C1 segment of cervical spinal cord (tissue), 14 donors: ENCODE data around the gene PAQR7.
"Not testable (repeated sequence)": the region's sequence is repeated elsewhere in the genome, so short reads cannot be mapped to it uniquely, and the experiment has no call there.

Source experiments
- DNase-seq, 14 donors: peaks; one replicate each; lab custom pipeline; 2025; lab: John Stamatoyannopoulos, UW

Gene PAQR7

DNA sequence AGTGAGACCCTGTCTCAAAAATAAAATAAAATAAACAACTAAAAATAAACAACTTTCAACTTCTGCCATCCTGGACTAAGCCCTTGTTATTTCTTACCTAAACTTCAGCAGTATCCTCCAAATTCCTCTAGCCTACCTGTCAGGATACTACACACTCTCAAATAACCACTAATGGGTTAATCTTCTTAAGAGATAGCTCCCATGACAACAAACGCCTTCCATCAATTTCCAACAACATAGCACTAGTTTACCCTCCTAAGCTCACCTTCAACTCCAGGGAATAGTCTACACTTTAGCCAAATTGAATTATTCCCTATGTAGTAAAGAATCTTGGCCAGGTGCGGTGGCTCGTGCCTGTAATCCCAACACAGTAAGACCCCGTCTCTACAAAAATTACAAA lies 27.6 kb downstream of the PAQR7 start:
- no peak for DNase-seq

DNA sequence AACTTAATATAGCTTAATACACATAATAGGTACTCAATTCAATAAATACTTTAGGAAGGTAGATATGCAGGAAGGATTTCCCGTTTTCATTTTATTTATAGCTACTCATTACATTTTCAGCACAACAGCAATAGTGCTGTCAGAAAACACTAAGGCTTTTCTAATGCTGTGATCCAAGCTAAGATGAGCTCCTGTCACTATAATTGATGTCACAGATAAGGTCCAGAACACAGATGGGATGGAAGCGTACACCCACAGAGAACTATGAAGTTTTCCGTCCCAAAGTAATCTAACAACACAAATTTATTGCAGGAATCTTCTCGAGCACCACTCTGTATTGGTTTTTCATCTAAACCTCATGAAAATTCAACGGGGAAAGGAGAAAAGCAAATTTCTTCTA lies 29.8 kb downstream of the PAQR7 start:
- DNase-seq: no peak

DNA sequence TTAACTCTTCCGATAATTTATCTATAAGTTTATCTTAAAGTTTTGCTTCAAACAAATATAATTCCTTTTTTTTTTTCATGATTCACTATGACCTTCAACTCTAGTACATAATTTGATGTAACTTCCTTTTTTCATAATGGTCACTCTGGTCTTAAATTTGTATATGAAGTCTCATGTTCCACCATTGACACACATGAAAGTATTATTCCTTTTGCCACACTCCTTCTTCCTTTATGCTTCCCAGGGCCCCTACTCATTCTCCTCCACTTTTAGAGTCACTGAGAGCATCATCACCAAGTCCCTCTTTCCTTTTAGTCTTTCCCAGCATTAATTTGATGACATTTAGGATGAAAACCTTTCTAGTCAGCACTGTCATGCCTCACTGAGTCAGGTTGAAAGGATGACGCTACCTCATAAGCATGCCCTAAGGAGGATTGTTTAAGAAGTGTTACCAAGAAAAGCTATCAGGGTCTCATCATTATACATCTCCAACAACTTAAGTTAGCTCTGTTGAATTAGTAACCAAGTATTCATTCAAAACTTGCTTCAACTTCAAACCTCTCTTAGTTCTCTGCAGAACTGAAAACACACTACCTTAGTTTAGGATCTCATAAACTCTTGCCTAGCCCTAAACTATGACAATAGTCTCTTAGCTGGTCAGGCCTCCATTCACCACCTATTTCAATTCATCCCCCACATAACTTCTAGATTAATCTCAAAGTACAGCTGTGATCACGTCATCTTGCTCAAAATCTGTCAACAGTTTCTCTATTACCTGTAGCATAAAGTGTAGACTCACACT lies 30.8 kb downstream of the PAQR7 start:
- DNase-seq: no peak

DNA sequence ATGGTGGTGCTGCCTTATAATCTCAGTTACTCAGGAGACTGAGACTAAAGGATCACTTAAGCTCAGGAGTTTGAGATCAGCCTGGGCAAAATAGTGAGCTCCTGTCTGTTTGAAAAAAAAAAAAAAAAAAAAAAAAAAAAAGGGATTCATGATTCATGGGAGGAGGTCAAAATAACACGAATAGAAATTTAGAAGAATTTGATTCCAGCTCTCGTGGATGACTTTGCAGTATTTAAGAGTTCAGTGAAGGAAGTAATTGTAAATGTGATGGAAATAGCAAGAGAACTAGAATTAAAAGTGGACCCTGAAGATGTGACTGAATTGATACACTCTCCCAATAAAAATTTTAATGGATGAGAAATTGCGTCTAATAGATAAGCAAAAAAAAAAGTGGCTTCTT lies 32.0 kb downstream of the PAQR7 start:
- DNase-seq: no peak

DNA sequence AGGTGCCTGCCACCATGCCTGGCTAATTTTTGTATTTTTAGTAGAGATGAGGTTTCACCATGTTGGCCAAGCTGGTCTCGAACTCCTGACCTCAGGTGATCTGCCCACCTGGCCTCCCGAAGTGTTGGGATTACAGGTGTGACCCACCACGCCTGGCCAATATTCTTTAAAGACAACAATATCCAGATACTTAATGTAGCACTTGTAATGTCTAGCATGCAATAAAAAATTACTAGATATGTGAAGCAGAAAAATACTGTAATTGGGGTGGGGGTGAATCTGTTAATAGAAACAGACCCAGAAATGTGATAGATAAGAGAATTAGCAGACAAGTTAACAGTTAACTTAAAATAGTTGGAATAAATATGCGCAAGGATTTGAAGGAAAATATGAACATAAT lies 35.7 kb downstream of the PAQR7 start:
- not testable (repeated sequence) for DNase-seq

DNA sequence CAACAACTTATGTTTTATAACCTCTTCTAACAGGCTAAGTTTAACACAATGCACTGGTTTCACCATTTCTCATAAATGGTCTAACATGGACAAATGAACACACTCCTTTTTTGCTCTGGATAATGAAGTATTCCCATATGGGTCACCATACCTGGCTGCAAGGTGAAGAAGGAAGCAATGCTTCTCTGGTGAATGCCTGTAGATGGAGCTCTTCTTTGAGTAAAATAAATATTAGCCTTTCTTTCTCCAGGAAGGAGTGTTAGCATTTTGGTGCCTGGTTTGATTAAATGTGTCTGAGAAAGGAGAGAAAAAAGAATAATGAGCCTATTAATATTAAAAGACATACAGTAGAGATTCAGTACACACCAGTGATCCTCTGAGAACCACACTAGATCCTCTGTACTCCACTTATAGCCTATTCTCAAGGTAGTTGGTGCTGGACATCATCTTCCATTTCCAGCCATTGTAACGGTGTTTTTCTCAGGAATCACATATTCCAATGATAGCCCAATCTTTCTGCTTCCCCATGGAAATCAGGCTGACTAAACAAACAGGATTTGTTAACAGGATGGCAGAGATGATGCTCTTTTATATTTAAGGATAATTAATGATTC lies 38.1 kb downstream of the PAQR7 start:
- DNase-seq: no peak

DNA sequence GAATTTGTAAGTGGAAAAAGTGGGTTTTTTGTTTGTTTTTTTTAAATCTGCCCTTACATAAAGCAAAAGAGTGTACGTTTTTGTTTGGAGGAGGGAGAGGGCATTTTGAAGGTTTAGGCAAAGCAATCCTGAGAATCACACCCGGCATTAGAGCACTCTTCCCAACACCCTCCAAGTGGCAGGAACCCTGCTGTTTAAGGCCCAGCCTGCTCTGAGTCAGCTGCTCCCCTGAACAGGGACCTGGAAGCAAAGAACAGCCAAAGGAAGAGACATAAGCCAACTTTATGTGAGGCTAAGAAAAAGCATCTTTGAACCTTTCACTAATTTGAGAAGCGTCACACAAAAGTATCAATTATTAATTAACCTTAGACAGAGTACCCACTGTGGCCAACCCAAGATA lies 38.8 kb downstream of the PAQR7 start:
- DNase-seq: no peak

DNA sequence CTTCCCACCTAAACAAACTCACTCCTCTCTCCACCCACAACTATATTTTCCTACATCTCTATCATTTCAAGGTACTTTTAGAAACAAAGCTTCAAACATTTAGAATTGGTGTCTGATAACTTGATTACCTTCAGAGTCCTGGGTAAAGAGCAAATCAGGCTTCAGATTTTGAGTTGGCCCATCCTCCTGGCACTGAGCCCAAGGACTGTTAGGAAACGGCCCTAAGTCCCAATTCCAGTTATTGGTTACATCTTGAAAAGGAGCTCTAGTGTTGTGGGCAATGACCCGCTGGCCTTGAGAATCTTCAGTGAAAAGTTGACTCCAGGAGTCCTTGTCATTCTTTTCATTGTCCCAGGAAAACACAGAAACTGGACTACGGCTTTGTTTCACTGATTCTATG lies 40.6 kb downstream of the PAQR7 start:
- DNase-seq: no peak

DNA sequence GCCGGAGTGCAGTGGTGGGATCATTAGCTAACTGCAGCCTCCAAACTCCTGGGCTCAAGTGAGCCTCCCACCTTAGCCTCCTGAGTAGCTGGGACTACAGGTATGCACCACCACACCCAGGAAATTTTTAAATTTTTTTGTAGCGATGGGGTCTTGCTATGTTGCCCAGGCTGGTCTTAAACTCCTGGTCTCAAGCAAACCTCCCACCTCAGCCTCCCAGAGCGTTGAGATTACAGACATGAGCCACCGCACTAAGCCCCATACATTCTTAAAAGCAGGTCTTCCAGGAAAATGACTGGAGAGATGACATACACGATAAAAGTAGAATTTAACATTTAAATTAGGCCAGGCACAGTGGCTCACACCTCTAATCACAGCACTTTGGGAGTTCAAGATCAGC lies 42.4 kb downstream of the PAQR7 start:
- DNase-seq: no peak

DNA sequence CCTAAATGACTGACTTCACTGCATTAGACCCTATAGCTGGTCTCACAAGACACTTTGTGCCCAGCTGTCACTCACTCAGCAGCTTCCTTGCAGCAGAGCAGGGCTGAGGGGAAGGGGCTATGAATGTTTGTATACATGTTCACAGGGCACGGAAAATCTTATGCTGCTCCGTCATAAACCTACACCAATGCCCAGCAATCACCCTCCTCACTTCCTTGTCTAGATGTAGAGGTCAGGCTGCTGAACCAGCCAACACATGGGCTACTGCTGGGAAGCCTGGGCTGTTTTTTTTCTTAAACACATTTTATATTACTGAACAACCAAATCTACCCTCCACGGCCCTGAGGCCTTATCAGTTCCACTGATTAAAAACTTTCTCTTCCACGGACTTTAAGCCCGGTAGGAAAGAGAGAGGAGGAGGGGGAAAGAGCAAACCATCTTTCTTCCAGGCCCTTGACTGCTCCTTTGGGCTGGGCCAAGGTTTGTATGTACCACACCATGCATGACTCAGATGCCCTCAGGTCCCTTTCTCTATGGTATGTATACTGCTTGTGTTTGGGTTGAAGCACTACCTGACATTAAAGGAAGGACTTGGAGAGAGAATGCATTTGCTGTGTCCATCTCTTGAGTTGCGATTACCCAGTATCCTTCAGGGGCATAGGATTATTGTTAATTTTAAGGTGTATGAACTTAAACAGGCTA lies 43.0 kb downstream of the PAQR7 start:
- no peak for DNase-seq

DNA sequence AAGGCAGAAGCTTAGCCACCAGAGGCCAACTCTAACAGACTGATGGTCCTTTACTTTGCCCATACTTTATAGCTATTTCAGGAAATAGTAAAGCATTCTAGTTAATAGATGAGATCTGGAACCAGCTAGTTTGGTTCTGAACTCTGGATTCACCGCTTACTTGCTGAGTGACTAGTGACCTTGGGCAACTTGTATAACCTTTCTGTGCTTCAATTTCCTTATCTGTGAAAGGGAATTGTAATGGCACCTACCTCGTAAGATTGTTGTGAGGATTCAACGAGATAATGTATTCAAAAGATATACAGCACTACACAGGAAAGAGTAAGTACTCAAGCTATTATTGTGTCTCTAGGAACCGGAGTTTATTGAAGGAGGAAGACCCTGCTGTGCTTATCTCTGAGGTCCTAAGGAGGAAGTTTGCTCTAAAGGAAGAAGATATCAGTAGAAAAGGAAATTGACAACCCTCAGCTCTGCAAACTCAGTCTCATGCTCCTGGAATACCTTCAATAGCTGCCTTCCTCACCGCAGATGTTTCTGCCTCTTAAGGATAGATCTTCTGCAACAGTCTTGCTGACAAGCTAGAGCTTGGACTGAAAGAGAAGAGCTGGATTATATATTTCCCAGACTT lies 43.8 kb downstream of the PAQR7 start:
- no peak for DNase-seq

DNA sequence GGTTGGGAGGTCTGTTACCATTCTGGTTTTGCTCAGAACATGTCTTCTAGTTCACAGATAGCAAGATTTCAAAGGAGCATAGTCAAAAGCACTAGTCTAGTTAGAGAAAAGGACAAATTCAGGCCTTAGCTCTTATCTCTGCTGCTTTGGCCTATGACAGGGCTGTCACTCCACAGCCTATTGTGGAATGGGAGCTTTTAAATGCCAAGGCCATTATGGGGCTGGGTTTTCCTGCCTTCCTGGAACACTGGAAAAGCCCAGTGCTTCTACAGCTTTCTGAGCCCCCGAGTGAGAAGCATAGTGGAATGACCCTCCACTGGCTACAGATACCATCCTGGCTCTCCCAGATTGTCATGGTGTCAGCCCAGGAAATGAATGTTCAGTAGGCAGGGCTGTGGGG lies 46.5 kb downstream of the PAQR7 start:
- no peak for DNase-seq

DNA sequence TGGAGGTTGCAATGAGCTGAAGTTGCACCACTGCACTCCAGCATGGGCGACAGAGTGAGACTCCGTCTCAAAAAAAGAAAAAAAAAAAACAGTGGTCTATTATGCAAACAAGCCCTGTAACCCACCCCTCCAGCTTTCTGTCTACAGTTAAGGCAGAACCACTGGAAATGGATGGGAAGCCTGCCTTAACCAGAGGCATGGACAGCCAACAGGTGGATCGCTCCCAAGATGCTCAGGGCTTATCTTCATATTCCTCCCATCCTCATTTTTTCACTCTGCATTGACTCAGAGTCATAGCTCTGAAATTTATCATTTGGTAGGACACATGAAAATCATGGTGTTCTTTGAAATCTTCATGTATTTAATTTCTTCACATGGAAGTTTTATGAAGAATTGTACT lies 47.0 kb downstream of the PAQR7 start:
- DNase-seq: no peak

DNA sequence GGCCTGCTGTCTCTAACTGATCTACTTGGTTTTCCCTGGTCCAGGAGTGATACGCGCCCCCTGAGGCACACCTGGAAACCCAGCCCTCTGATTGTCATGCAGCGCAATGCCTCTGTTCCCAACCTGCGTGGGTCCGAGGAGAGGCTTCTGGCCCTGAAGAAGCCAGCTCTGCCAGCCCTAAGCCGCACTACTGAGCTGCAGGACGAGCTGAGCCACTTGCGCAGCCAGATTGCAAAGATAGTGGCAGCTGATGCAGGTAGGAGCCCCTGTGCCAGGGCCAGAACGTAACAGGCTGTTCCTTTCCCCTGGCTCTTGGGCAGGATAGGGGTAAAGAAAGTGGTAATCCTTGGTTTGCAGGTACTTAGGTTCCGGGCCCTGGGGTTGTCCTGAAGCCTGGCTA lies 48.9 kb downstream of the PAQR7 start:
- DNase-seq: no peak

DNA sequence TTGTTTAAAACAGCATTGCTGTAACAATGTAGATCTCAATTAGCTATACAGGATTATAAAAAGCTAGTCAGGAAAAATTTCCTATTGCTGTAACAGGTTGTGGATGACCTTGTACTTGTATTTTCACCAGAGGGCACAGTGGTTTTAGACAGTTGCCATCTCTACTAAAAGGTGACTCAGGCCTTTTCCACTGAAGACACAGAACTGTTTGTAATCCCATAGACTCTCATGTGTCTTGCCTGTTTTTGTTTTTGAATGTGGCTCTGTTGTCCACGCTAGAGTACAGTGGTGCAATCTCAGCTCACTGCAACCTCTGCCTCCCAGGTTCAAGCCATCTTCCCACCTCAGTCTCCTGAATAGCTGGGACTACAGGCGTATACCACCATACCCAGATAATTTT lies 49.9 kb downstream of the PAQR7 start:
- no peak for DNase-seq

DNA sequence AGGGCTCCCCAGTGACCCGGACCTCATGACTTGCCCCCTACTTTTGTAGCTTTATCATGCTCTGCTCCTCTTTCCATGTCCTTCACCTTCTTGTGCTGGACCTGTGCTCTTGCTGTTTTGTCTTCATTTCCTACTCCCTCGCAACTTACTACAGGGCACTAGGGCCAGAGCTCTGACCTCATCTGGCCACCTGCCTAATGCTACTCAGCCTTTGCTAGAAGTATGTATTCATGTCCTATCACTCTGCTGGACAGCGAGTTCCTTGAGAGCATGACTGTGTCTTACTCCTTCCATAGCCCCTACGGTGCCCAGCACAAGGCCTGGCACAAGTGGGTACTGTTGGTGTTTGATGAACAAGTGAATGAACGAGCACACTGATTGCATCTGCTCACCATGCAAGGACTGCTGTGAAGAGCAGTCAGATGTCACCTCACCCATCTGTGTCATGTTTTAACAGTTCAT lies 53.8 kb downstream of the PAQR7 start:
- DNase-seq: no peak

DNA sequence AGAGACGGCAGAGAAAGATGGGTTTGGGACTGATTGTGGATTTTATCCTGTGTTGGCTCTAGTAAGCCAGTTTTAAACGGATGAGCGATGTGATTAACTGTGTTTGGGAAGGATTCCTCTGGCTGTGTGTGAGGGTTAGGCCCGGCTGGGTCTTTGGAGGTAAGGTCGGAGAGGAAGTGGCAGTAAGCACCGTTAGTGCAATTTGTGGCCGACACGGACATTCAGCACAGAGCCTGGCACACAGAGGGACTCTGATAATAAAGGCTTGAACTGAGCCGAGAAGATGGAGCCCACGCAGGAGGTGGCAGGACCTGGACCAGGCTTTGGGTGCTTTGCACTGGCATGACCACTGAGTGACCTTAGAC lies 54.4 kb downstream of the PAQR7 start:
- DNase-seq: no peak

DNA sequence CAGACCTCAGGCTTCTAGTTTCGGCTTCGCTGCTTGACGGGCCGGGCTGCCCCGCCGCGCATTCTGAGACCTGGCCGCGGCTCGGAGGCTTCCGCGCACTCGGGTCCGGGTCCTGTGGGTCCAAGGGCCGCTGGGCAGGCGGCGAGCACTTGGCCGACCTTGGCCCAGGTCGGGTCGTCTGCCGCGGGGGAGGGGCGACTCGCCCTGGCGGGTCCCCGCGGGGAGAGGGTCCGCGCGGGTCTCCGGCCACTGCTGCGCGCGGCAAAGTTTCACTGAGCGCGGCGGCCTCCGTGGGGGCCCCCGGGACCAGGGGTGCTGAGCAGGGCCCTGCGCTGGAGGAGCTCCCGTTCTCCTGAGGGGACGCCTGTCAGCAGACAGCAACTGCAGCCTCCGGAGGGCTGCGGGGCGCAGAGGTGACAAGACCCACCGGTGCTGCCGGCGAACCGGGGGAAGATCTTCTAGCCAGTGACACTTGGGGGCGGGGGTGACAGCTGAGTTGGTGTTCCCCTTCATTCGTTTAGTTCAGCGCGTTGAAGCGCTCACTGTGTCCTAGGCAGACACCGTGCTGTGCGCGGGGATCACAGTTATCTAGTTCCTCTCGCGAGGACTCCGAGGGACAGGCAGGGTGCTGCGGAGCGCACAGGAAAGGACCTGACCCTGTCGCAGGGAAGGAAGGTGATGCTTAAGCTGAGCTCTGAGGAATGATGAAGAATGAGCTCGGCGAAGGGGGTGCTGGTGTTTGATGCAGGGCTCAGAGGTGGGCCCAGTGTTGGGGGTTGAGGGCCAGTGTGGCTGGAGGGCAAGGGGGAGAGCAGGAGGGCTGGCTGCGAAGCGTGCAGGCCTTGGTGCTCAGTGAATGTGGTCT lies 55.0 kb downstream of the PAQR7 start:
- peak in 2 of 14 donors; percentile 15 to 35 for DNase-seq

DNA sequence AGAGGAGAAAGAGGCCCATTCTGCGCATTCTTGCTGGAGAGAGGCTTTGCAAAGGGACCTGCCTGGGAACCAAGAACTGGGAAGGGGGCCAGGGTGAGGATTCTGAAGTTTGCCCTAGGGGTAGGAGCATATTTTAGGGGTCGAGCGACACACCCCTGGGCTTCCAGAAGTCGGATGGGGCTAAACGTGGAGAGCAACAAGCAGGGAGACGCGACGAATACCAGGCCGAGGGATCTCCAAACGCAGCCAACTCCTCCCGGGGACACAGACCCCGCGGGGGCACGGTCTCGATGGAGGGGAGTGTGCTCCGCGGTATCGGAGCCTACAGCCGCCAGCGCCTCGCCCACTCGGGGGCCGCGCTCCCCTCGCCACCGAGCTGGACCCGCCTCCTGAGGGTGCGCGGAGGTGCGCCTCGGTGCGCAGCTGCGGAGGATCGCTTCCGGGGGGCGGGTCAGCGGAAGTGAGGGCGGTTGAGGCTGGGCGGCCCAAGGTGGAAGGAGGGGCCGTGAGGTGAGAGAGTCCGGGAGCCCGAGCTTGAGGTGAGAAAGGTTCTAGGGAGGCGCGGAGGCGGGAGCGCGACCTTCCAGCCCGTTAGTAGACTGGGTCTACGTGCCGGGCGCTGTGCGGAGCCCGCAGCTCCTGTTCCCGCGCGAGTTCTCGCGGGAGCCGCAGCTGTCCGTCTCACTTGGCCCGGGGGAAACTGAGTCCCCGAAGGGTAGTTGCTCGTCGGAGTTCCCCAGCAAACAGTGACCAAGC lies 55.8 kb downstream of the PAQR7 start, which contains the start of gene MTFR1L:
MTFR1L (plus strand) TSS at position 464 of the 756 bp plus-strand sequence. CDS start 3,151 bp downstream, outside the sequence.
- peak in 13 of 14 donors; percentile 60 to 89 (median 82) for DNase-seq

DNA sequence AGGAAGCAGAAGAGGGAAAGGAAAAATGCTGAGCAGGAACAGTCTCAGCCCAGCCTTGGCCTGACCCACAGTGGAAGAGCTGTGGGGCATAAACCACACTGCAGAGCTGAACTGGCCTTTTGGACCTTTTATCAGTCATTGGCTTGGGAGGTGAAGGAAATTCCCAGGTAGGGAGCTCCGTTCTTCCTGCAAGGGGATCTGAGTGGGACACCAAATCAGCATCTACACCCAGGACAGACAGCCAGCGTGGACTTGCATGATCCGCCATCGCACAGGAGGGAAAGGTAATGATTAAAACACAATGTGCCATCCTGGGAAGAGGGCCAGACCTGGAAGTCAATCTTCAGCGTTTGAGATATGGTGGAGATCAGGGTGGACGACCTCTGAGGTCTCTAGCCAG lies 56.9 kb downstream of the PAQR7 start:
- no peak for DNase-seq
